HG03039 (cell line): Measurements from ENCODE around the gene TRIM67.

ENCODE experiments used
- ATAC-seq: cut with Tn5 transposase; IDR thresholded peaks from one replicate; pipeline ENCODE4 v1.9.1; 2021; ENCODE audit warnings: mild to moderate bottlenecking, moderate library complexity; ENCODE audit not compliant: unreplicated experiment

TRIM67 gene

GRCh38 chr1:231182317-231182716 lies 20.5 kb downstream of the TRIM67 start:
- no peak for ATAC-seq

- no peak for ATAC-seq
These were observed 22.1 kb downstream of the TRIM67 start for GRCh38 chr1:231183639-231184590.

- no peak for ATAC-seq
These were observed 23.0 kb downstream of the TRIM67 start for GRCh38 chr1:231184891-231185290.

- ATAC-seq: no peak
These were observed 23.5 kb downstream of the TRIM67 start for GRCh38 chr1:231185391-231185790.

- ATAC-seq: no peak
These were observed 24.7 kb downstream of the TRIM67 start for GRCh38 chr1:231186356-231187115.

GRCh38 chr1:231187571-231187970 lies 25.7 kb downstream of the TRIM67 start:
- no peak for ATAC-seq

- no peak for ATAC-seq
These were observed 26.2 kb downstream of the TRIM67 start for GRCh38 chr1:231188072-231188471.

- no peak for ATAC-seq
These were observed 26.9 kb downstream of the TRIM67 start for GRCh38 chr1:231188768-231189167.

GRCh38 chr1:231189683-231190270 lies 27.9 kb downstream of the TRIM67 start:
- ATAC-seq: no peak

- ATAC-seq: no peak
These were observed 28.6 kb downstream of the TRIM67 start for GRCh38 chr1:231190456-231190855.

GRCh38 chr1:231192620-231193163 lies 30.8 kb downstream of the TRIM67 start:
- no peak for ATAC-seq

GRCh38 chr1:231193710-231194340 lies 32.0 kb downstream of the TRIM67 start:
- ATAC-seq: no peak

- no peak for ATAC-seq
These were observed 32.6 kb downstream of the TRIM67 start for GRCh38 chr1:231194476-231194842.

GRCh38 chr1:231194843-231195516 lies 33.1 kb downstream of the TRIM67 start:
- ATAC-seq: no peak

- ATAC-seq: no peak
These were observed 34.4 kb downstream of the TRIM67 start for GRCh38 chr1:231196307-231196706.

GRCh38 chr1:231196728-231197127 lies 34.9 kb downstream of the TRIM67 start:
- no peak for ATAC-seq

- ATAC-seq: no peak
These were observed 38.0 kb downstream of the TRIM67 start for GRCh38 chr1:231199868-231200267.

GRCh38 chr1:231200388-231201031 lies 38.7 kb downstream of the TRIM67 start:
- ATAC-seq: no peak

- no peak for ATAC-seq
These were observed 39.6 kb downstream of the TRIM67 start for GRCh38 chr1:231201375-231201978.
